AG10803 (cell line): Measurements from ENCODE around the gene PFKP.

Experiments used
- DNase-seq: peaks from one replicate; pipeline ENCODE4 v3.0.0; 2010; ENCODE audit warnings: low read depth
- H3K4me3 ChIP-seq: 2 replicates; pipeline ENCODE4 v1.5.1; 2011; ENCODE audit warnings: mild to moderate bottlenecking, low read length, control low read depth
- CTCF ChIP-seq: conservative IDR thresholded peaks from 2 replicates; pipeline ENCODE4 v1.5.1; 2011; ENCODE audit warnings: mild to moderate bottlenecking, low read length, control low read depth, inconsistent platforms

The PFKP gene

GRCh38 chr10:3128379-3129130 lies 61.2 kb downstream of the PFKP start:
- no peak for TF ChIP-seq CTCF
- no peak overlapping the region for H3K4me3 ChIP-seq
- DNase-seq = no peak

- H3K4me3 ChIP-seq = no peak overlapping the region
- DNase-seq = no peak
- TF ChIP-seq CTCF = no peak
These were observed 62.4 kb downstream of the PFKP start for GRCh38 chr10:3129581-3130340.

DNA sequence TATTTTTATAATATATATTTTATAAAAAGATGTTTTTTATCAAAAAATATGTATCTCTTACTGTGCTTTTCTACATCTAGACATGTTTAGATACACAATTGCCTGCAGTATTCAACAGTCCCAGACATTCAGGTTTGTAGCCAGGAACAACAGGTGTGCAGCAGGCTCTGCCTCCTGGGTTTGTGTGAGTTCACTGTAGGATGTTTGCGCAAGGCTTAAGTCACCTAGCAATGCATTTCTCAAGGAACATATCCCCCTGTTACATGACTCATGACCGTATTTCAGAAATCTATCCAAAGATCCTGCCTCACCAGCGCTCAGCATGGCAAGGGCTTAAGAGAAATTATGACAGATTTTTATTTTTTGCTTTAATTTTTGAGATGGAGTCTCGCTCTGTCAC lies 63.8 kb downstream of the PFKP start:
- no peak for TF ChIP-seq CTCF
- H3K4me3 ChIP-seq = no peak overlapping the region
- DNase-seq = no peak

DNA sequence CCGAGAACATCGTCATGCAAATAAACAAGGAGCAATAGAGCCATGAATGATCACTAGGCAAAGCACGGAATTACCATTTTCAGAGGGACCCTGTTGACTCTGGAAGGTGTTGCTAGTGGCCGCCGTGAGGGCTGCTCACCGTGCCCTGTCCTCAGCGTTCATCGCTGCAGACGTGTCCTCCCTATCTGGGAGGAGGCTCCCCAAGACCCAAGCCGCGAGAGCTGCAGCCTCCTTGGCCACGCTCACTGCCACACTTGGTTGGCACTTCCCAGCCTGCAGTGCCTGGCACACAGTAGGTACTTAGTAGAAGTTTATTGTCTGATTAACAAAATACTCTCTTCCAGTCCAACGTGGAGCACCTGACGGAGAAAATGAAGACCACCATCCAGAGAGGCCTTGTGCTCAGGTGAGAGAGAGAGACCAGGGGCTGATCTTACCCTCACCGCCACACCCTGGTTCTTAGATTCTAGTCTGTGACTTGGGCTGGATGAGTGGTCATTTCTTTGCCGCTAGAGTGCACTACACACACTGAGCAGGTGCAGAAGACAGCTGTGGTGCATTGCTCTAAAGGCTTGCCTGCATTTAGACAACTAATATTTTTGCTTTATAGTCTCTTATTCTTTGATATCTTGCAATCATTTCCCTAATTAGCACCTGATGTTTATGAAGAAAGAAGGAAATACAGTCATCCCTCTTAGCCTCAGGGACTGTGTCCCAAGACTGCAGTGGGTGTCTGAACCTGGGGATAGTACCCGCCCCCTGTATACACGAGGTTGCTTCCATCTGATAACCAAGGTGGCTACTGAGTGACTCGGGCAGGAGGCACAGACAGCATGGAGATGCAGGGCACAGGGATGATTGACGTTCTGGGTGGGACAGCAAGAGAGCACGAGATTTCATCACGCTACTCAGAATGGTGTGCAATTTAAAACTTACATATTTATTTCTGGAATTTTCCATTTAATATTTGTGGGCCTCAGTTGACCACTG lies 65.0 kb downstream of the PFKP start:
- no peak for TF ChIP-seq CTCF
- H3K4me3 ChIP-seq = no peak overlapping the region
- DNase-seq = no peak

DNA sequence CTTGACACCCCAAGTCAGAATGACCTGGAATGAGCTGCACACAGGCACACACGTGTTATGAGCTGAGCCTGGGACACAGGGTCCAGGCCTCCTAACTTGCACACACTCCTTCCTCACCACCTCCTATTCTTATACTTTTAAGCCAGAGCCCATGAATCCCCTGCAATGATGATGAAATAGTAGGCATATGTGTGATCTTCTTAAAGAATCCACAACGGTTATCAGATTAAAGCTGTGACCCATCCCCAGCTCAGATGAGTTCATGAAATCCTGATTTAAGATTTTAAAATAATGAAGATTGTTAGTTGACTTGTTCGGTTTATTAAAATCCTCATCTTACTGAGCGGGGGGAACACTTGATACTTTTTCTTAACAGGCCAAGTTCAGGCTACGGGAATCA lies 66.6 kb downstream of the PFKP start:
- no peak for TF ChIP-seq CTCF
- DNase-seq = no peak
- H3K4me3 ChIP-seq = no peak overlapping the region

GRCh38 chr10:3135006-3135405 lies 67.7 kb downstream of the PFKP start:
- no peak for TF ChIP-seq CTCF
- DNase-seq = peak; percentile 33
- no peak overlapping the region for H3K4me3 ChIP-seq
